ENCODE data around the gene SOX11.
"Not testable (repeated sequence)": the region's sequence is repeated elsewhere in the genome, so short reads cannot be mapped to it uniquely, and the experiment has no call there.

The SOX11 gene

GRCh38 chr2:5691985-5692529, at the start of gene SOX11:
Gene SOX11, plus strand, starts transcription at chr2:5692384. Its CDS starts 338 bp downstream, at chr2:5692722.
- no peak for DNase-seq

GRCh38 chr2:5652734-5653133, 39.5 kb upstream of the SOX11 start:
- DNase-seq = not testable (repeated sequence)

- DNase-seq = not testable (repeated sequence)
Measured at GRCh38 chr2:5653756-5654155, 38.4 kb upstream of the SOX11 start.

- no peak for DNase-seq
Measured at GRCh38 chr2:5657231-5657630, 35.0 kb upstream of the SOX11 start.

- no peak for DNase-seq
Measured at GRCh38 chr2:5660591-5660990, 31.6 kb upstream of the SOX11 start.

- DNase-seq = no peak
Measured at GRCh38 chr2:5661362-5661761, 30.8 kb upstream of the SOX11 start.

- no peak for DNase-seq
Measured at GRCh38 chr2:5664278-5664681, 27.9 kb upstream of the SOX11 start.

- no peak for DNase-seq
Measured at GRCh38 chr2:5665066-5665465, 27.1 kb upstream of the SOX11 start.

- DNase-seq = no peak
Measured at GRCh38 chr2:5666798-5667197, 25.4 kb upstream of the SOX11 start.

- DNase-seq = not testable (repeated sequence)
Measured at GRCh38 chr2:5667655-5668054, 24.5 kb upstream of the SOX11 start.

GRCh38 chr2:5668682-5669250, 23.4 kb upstream of the SOX11 start:
- DNase-seq = no peak

- no peak for DNase-seq
Measured at GRCh38 chr2:5672749-5673144, 19.4 kb upstream of the SOX11 start.

GRCh38 chr2:5673145-5674025, 18.8 kb upstream of the SOX11 start:
- no peak for DNase-seq

- no peak for DNase-seq
Measured at GRCh38 chr2:5674026-5674340, 18.2 kb upstream of the SOX11 start.

GRCh38 chr2:5677133-5677532, 15.1 kb upstream of the SOX11 start:
- DNase-seq = no peak

- DNase-seq = no peak
Measured at GRCh38 chr2:5683471-5683870, 8.7 kb upstream of the SOX11 start.

GRCh38 chr2:5685225-5685624, 7.0 kb upstream of the SOX11 start:
- no peak for DNase-seq

GRCh38 chr2:5686068-5686467, 6.1 kb upstream of the SOX11 start:
- no peak for DNase-seq

GRCh38 chr2:5686536-5686935, 5.6 kb upstream of the SOX11 start:
- no peak for DNase-seq

GRCh38 chr2:5689750-5690149, 2.4 kb upstream of the SOX11 start:
- DNase-seq = no peak

- DNase-seq = no peak
Measured at GRCh38 chr2:5690286-5690685, 1.9 kb upstream of the SOX11 start.

GRCh38 chr2:5690718-5691220, 1.4 kb upstream of the SOX11 start:
- no peak for DNase-seq

GRCh38 chr2:5691221-5691984, 781 bp upstream of the SOX11 start:
- no peak for DNase-seq

Data from activated CD4-positive, alpha-beta T cell treated with anti-CD3 and anti-CD28 coated beads for 4 hours (primary cell).